ENCODE results near the gene CXCL3. TPM values are rescaled to one million over a fixed set of nuclear protein-coding genes. Genes with fewer than 3 reads are reported as not detected.

The CXCL3 gene
- total RNA-seq, 1 experiment from 2014 or later, result 1.9 TPM

GRCh38 chr4:73992050-73992449 lies 46.4 kb downstream of the CXCL3 start (continued):
- TF ChIP-seq REST (IDR thresholded peaks at IDR 0.05; ENCODE audit: low read depth) (no peak), EGR1 (IDR thresholded peaks at IDR 0.05; ENCODE audit: low read depth) (no peak), ZFX (IDR thresholded peaks at IDR 0.05) (no peak), POLR2A (IDR thresholded peaks at IDR 0.05; ENCODE audit: borderline replicate concordance, extremely low read depth, insufficient read depth, insufficient read length) (no peak), CTCF (IDR thresholded peaks at IDR 0.05 in 2 of 3, conservative IDR thresholded peaks at IDR 0.05 in 1 of 3; ENCODE audit: borderline replicate concordance in 1 of 3, insufficient read depth in 1 of 3, low read depth in 2 of 3, low read length in 2 of 3) (no peak)

- intact Hi-C loops (cut with micrococcal nuclease), result no loop called here
- H3K4me1 ChIP-seq (ENCODE audit: control insufficient read depth in 1 of 2, insufficient read depth in 2 of 2, low read length in 2 of 2), result no peaks in the 10 kb centered on the region
- ChIA-PET RAD21 (ENCODE audit: low non-redundant PET in 1 of 2, low total read pairs in 2 of 2, uncharacterized antibody in 2 of 2, unreplicated experiment in 2 of 2) (no interaction called here), POLR2A (no interaction called here), CTCF (no interaction called here)
- no peak for TF ChIP-seq EGR1 (IDR thresholded peaks at IDR 0.05; ENCODE audit: low read depth)
- H4K20me1 ChIP-seq (ENCODE audit: insufficient read depth), result no peaks in the 10 kb centered on the region
- H3K9me2 ChIP-seq (ENCODE audit: insufficient read depth), result no peaks in the 10 kb centered on the region
- H3K36me3 ChIP-seq (ENCODE audit: control insufficient read depth in 1 of 2, insufficient read depth in 2 of 2, low read length in 2 of 2), result no peaks in the 10 kb centered on the region
- no peaks in the 10 kb centered on the region for H3K9me3 ChIP-seq (ENCODE audit: control insufficient read depth in 1 of 2, insufficient read depth in 1 of 2, low read depth in 1 of 2, low read length in 2 of 2)
- H3K27me3 ChIP-seq (ENCODE audit: insufficient read depth, low read length), result no peaks in the 10 kb centered on the region
- H3K27ac ChIP-seq (ENCODE audit: low read depth, low read length), result no peak overlapping the region
- H3K9ac ChIP-seq (ENCODE audit: low read length), result no peak overlapping the region
- no peak for DNase-seq (ENCODE audit: low read depth, low spot score)
- H3K79me2 ChIP-seq (ENCODE audit: insufficient read depth, low read length), result no peaks in the 10 kb centered on the region
- H2AFZ ChIP-seq (ENCODE audit: low read depth, low read length, poor library complexity, severe bottlenecking), result no peak overlapping the region
- ATAC-seq, result no peak
- BruUV-seq (replicated peaks), result no TSS peak
- H3K4me2 ChIP-seq (ENCODE audit: low read length), result no peak overlapping the region
- no peak overlapping the region for H3K4me3 ChIP-seq (replicated peaks in 1 of 2; ENCODE audit: low read depth in 1 of 2, low read length in 2 of 2)
Measured at GRCh38 chr4:73991742-73992000, 46.8 kb downstream of the CXCL3 start.

Data from HCT116 (cell line).